GM10266 (cell line): Measurements from ENCODE around the gene C1QTNF1.

Experiments used
- DNase-seq: peaks from one replicate; pipeline ENCODE4 v3.0.0; 2012; ENCODE audit errors: extremely low spot score
- TF ChIP-seq, protein P1 (sequence below): IDR thresholded peaks from 2 replicates; pipeline ENCODE4 v1.5.1; 2012; ENCODE audit warnings: mild to moderate bottlenecking, low read depth; ENCODE audit not compliant: control insufficient read depth, insufficient read depth; ENCODE audit errors: missing control alignments

The C1QTNF1 gene

DNA sequence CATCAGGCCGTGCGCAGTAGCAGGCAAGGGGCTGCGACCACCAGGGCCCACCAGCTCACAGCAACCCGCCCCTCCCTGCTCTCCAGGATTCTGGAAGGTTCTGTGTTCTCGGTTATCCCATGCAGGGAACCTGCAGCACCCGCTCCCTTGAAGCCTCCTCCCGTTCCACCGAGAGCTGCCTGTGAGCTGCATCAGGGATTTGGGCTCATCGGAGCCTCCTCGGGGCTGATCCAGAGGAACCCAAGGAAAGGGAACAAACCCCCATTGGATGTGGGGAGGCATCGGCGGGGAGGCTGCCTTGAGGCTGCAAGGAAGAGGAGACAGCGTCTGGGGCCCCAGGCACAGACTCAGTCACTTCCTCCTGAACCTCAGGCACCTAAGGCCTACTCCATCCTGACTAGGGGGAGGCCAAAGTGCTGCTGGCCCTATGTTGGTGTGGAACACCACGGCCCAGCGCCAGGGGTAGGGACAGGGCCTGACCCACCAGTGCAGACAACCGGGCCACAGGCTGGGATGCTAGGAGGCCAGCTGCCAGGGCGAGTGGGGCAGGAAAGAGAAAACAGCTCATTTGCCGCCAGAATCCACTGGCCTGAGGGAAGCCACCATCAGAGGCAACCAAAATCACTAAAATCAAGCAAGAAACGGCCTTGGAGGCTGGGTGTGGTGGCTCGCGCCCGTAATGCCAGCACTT is 29.8 kb upstream of the C1QTNF1 start:
- no peak for DNase-seq
- TF ChIP-seq, protein P1, sequence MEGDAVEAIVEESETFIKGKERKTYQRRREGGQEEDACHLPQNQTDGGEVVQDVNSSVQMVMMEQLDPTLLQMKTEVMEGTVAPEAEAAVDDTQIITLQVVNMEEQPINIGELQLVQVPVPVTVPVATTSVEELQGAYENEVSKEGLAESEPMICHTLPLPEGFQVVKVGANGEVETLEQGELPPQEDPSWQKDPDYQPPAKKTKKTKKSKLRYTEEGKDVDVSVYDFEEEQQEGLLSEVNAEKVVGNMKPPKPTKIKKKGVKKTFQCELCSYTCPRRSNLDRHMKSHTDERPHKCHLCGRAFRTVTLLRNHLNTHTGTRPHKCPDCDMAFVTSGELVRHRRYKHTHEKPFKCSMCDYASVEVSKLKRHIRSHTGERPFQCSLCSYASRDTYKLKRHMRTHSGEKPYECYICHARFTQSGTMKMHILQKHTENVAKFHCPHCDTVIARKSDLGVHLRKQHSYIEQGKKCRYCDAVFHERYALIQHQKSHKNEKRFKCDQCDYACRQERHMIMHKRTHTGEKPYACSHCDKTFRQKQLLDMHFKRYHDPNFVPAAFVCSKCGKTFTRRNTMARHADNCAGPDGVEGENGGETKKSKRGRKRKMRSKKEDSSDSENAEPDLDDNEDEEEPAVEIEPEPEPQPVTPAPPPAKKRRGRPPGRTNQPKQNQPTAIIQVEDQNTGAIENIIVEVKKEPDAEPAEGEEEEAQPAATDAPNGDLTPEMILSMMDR, result no peak

DNA sequence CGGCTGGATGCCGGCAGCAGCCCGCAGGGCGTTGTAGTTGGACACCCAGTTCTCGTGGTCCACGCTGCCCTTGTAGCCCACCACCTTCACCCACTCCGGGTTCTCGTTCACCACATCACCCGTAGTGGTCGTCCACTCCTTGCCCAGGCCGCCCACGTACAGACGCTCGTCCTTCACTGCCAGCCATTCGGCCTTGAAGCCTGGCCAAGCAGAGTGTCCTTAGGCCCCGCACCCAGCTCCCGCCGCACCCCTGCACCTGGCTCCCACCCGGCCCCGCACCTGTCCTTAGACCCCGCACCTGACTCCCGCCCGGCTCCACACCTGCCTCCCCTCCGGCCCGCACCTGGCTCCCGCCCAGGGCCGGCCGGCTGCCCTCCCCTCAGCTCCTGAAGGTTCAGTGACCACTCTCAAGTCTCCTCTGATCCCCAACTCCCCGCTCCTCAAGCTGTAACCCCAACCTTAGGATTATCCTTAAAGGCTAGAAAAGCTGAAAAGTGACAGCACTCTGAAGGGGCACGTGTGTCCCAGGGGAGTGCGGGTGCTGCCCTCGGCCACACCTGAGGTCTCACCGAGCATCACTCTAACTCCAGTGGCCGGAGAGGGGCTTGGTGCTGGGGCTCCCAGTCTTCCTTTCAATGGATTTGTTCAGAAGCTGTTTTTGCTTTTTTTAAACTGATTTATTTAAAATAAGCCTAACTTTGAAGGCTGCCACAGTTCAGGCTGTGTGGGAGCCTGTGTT is 28.8 kb upstream of the C1QTNF1 start:
- TF ChIP-seq, protein P1, result no peak
- DNase-seq, result no peak

DNA sequence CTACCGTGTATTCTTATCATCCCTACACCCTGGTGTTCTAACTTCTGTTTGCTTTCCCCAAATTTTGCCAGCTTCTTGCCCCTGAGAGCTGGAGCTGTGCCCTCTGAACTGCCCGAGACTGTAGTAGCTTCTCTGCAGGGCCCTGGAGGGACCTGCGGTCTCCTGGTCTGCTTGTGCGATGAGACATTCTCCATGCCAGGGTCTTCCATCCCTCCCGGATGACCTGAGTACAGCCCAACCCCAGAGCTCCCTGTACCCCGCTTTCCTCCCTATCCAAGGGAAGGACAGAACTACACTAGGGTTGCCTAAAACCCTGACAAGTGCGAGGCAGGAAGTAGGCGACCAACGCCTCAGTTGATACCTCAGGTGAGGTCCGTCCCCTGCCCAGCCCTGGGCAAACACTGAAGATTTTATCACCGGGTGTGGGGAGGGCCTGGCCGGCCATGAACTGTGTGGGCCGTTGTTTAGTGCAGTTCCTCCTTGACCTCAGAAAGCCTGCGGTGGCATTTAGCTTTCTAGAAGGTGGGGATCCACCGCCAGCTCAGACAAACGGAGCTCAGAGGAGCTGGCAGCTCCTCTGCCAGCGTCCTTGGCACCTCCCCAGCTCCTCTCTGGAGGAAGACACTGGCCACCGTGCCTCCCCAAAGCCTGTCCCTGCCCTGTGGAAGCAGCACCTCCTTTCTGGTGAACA is 28.1 kb upstream of the C1QTNF1 start:
- no peak for DNase-seq
- TF ChIP-seq, protein P1, result no peak

DNA sequence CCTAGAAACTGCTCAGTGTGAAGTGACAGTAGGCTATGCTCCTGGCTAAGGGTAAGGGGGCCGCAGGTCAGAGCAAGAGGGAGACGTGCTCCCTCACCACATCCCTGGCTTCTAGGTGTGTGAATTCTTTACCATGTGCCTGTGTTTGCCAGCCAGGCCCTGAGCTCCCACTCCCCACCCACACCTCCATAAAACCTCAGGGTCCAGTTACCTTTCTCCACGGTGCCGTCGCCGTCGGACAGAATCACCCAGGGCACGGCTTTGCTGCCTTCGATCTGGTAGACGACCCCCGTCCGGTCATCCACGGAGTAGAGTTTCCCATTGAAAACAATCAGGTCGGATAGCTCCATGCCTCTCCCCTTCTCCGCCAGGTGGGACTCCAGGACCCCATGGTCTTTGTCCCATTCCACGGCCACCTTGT is 27.2 kb upstream of the C1QTNF1 start:
- TF ChIP-seq, protein P1, result no peak
- no peak for DNase-seq

DNA sequence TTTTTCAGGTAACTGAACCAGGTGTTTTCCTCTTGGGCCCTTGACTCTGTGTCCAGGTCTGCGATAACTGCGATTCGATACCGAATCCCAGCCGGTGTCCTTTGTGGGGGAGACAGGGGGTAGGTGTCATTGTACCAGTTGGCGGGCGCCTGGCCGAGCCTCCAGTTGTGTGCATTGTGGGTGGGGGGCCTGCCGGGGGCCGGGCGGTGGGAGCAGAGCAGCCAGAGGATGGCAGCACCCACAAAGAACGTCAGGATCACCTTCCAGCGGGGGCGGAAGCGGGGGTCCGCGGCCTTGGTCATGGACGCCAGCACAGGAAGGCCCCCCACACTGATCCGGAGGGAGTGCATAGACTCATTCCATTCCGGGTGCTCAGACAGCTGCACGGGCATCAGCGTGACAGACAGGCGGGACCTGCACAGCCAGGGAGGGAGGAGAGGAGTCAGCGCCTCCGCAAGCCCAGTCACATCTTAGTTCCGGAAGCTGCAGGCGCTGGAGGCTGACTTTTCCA is 26.7 kb upstream of the C1QTNF1 start:
- no peak for DNase-seq
- TF ChIP-seq, protein P1, result no peak

DNA sequence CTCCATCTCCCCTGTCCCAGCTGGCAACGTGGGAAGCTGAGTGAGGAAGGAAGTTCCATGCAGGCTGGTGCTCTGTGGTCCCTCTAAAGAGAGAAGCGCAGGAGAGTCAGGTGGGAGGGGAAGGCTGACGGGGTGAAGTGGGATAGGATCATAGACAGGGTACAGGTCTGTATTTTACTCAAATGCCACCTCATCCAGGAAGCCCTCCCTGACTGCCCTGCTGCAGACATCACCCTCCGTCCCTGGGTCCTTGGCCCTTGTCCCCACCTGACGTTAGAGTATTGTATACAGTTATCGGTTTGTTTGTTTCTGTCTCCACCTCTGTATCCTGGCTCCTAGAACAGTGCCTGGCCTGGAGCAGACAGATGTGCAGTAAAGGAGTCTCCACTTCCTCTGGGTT is 26.1 kb upstream of the C1QTNF1 start:
- DNase-seq, result no peak
- TF ChIP-seq, protein P1, result no peak
